ENCODE measurements around the gene SEMA7A.

Gene SEMA7A

GRCh38 chr15:74383695-74384565 is 49.8 kb downstream of the SEMA7A start:
- Histone ChIP-seq H3K36me3 (replicated peaks) (no peaks in the 10 kb centered on the region), H3K27me3 (replicated peaks) (no peaks in the 10 kb centered on the region), H3K4me3 (ENCODE audit: low read depth, low read length) (no peak overlapping the region), H3K27ac (no peak overlapping the region)
- DNase-seq, result no peak
- in situ Hi-C loops (cut with HindIII; ENCODE audit: low pct_ligation_motif_present, low sequenced_read_pairs), result no loop called here
- TF ChIP-seq CTCF (IDR thresholded peaks at IDR 0.05; ENCODE audit: low read depth, low read length, missing control alignments), result no peak

GRCh38 chr15:74383286-74383685 is 50.5 kb downstream of the SEMA7A start:
- Histone ChIP-seq H3K36me3 (replicated peaks) (no peaks in the 10 kb centered on the region), H3K4me3 (ENCODE audit: low read depth, low read length) (no peak overlapping the region), H3K27ac (no peak overlapping the region), H3K27me3 (replicated peaks) (no peaks in the 10 kb centered on the region)
- in situ Hi-C loops (cut with HindIII; ENCODE audit: low pct_ligation_motif_present, low sequenced_read_pairs), result no loop called here
- DNase-seq, result no peak
- TF ChIP-seq CTCF (IDR thresholded peaks at IDR 0.05; ENCODE audit: low read depth, low read length, missing control alignments), result no peak

- in situ Hi-C loops (cut with HindIII; ENCODE audit: low pct_ligation_motif_present, low sequenced_read_pairs), result no loop called here
Measured at GRCh38 chr15:74382004-74382816, 51.5 kb downstream of the SEMA7A start.

GRCh38 chr15:74381481-74381880 is 52.3 kb downstream of the SEMA7A start:
- no peaks in the 10 kb centered on the region for H3K36me3 ChIP-seq (replicated peaks)
- H3K27me3 ChIP-seq (replicated peaks), result no peaks in the 10 kb centered on the region
- H3K4me3 ChIP-seq (ENCODE audit: low read depth, low read length), result no peak overlapping the region
- no peak overlapping the region for H3K27ac ChIP-seq
- TF ChIP-seq CTCF (IDR thresholded peaks at IDR 0.05; ENCODE audit: low read depth, low read length, missing control alignments), result no peak
- in situ Hi-C loops (cut with HindIII; ENCODE audit: low pct_ligation_motif_present, low sequenced_read_pairs), result no loop called here
- DNase-seq, result no peak

More at GRCh38 chr15:74382004-74382816, 51.5 kb downstream of the SEMA7A start:
- DNase-seq, result peak; percentile 75
- Histone ChIP-seq H3K27me3 (replicated peaks) (no peaks in the 10 kb centered on the region), H3K27ac (no peak overlapping the region), H3K4me3 (ENCODE audit: low read depth, low read length) (no peak overlapping the region), H3K36me3 (replicated peaks) (no peaks in the 10 kb centered on the region)
- peak; percentile 99 for TF ChIP-seq CTCF (IDR thresholded peaks at IDR 0.05; ENCODE audit: low read depth, low read length, missing control alignments)

GRCh38 chr15:74381190-74381453 is 52.6 kb downstream of the SEMA7A start:
- Histone ChIP-seq H3K27ac (no peak overlapping the region), H3K4me3 (ENCODE audit: low read depth, low read length) (no peak overlapping the region), H3K27me3 (replicated peaks) (no peaks in the 10 kb centered on the region), H3K36me3 (replicated peaks) (no peaks in the 10 kb centered on the region)
- no peak for TF ChIP-seq CTCF (IDR thresholded peaks at IDR 0.05; ENCODE audit: low read depth, low read length, missing control alignments)
- DNase-seq, result no peak
- in situ Hi-C loops (cut with HindIII; ENCODE audit: low pct_ligation_motif_present, low sequenced_read_pairs), result no loop called here
